Memory B cell (primary cell): ENCODE data around the gene LRCH1.

Experiments
- ATAC-seq: fragments of 150-1000 bp; cut with Tn5 transposase; 2 replicates; pipeline ENCODE4 v1.10.0; 2021; ENCODE audit warnings: low read depth, mild to moderate bottlenecking, moderate library complexity
- DNase-seq, 2 donors: peaks; one replicate each; pipeline ENCODE4 v3.0.0; 2022; ENCODE audit warnings: low spot score in 2 of 2
- H3K27ac Mint-ChIP-seq: one replicate; pipeline ENCODE4 v1.8.0; 2022; ENCODE audit warnings: mild to moderate bottlenecking, moderate library complexity, mixed read lengths
- H3K27me3 Mint-ChIP-seq: one replicate; pipeline ENCODE4 v1.8.0; 2022; ENCODE audit warnings: mixed read lengths
- H3K36me3 Mint-ChIP-seq: one replicate; pipeline ENCODE4 v1.8.0; 2022; ENCODE audit warnings: mild to moderate bottlenecking, mixed read lengths
- H3K4me1 Mint-ChIP-seq: one replicate; pipeline ENCODE4 v1.8.0; 2022; ENCODE audit warnings: mixed read lengths
- H3K4me3 Mint-ChIP-seq: one replicate; pipeline ENCODE4 v1.8.0; 2022; ENCODE audit warnings: mild to moderate bottlenecking, moderate library complexity, mixed read lengths
- H3K9me3 Mint-ChIP-seq: one replicate; pipeline ENCODE4 v1.8.0; 2022; ENCODE audit warnings: mixed read lengths

The LRCH1 gene

DNA sequence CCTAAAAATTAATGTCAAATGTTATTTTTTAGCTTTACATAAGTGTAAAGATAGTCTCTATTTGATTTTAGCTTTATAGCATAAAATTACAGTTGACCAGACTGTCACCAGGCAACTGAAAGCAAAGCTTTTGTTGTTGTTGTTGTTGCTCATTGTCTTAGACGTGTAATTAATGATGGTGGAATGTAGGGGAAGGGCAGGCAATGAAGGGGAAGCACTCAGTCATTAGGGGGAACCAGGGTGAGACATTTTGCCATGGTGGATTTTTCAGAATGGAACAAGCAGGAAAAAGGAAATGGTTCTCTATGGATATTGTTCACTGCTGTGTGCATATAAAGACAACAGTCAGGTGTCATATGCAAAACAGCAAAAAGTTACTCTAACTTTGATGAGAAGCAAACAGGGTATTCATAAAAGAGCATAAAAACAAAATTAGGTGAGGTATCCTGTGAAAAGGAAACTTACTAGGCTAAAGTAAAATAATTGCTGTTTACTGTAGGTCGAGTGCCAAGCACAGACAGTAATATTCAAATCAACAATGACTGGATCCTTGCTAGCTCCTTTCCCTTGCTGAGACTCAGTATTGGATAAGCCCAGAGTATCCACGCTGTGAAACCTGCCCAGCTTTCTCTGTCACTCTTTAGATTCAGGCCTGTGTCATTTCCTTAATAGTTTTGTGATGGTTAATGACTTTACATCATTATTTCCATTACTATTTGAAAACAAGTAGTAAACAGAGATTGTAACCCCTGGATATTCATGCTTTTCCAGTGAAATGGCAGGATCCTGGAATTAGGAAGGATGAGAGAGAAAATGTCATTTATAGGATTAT, 110.5 kb downstream of the LRCH1 start:
- H3K27ac Mint-ChIP-seq = peak overlapping the region; percentile 91
- no peaks in the 10 kb centered on the region for H3K9me3 Mint-ChIP-seq
- H3K4me1 Mint-ChIP-seq = peaks cover 40% of the 10 kb centered on the region
- ATAC-seq (peak; percentile 37), DNase-seq (no peak)
- peaks cover 5% of the 10 kb centered on the region for H3K36me3 Mint-ChIP-seq
- no peaks in the 10 kb centered on the region for H3K27me3 Mint-ChIP-seq
- no peak overlapping the region for H3K4me3 Mint-ChIP-seq

DNA sequence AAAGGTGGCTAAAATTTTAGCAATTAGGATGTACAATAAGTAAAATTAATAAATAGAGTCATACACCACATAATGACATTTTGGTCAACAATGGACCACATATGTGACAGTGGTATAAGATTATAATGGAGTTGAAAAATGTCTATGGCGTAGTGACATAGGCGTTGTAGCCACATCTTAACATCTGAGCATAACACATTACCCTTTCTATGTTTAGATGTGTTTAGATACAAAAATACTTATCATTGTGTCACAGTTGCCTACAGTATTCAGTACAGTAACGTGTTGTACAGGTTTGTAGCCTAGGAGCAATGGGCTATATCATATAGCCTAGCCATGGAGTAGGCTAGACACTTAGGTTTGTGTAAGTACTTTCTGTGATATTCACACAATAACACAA, 111.2 kb downstream of the LRCH1 start:
- Mint-ChIP-seq H3K36me3 (peaks cover 8% of the 10 kb centered on the region), H3K4me3 (no peak overlapping the region), H3K27ac (peak overlapping the region; percentile 98), H3K9me3 (no peaks in the 10 kb centered on the region), H3K27me3 (no peaks in the 10 kb centered on the region), H3K4me1 (peaks cover 44% of the 10 kb centered on the region)
- no peak for DNase-seq
- no peak for ATAC-seq

DNA sequence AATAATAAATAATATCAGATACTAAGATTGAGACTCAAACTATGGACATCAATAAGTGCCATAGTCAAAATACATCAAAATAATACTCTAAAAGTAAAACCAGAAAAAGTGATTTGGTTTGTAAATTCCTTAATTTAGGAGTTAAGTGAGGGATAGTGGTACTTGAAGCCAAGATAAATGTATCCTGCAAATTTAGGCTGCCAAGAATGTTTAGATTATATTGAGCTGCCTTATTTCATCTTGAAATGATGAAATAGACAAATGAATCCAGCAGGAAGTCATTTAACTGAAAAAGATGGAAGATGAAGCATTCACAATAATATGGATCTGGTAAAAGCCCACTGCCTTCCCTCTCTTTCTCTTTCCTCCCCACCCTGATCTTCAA, 112.3 kb downstream of the LRCH1 start:
- ATAC-seq = no peak
- Mint-ChIP-seq H3K4me1 (peaks cover 44% of the 10 kb centered on the region), H3K36me3 (peaks cover 6% of the 10 kb centered on the region), H3K27ac (peak overlapping the region; percentile 98), H3K4me3 (peak overlapping the region; percentile 41), H3K9me3 (no peaks in the 10 kb centered on the region), H3K27me3 (no peaks in the 10 kb centered on the region)
- DNase-seq = no peak

GRCh38 chr13:46665633-46666482, 112.9 kb downstream of the LRCH1 start:
- H3K9me3 Mint-ChIP-seq = no peaks in the 10 kb centered on the region
- peak overlapping the region; percentile 98 for H3K27ac Mint-ChIP-seq
- peaks cover 3% of the 10 kb centered on the region for H3K36me3 Mint-ChIP-seq
- no peaks in the 10 kb centered on the region for H3K27me3 Mint-ChIP-seq
- peak overlapping the region; percentile 41 for H3K4me3 Mint-ChIP-seq
- peaks cover 39% of the 10 kb centered on the region for H3K4me1 Mint-ChIP-seq
- DNase-seq = no peak
- ATAC-seq = no peak

GRCh38 chr13:46666727-46667456, 113.9 kb downstream of the LRCH1 start:
- Mint-ChIP-seq H3K27me3 (no peaks in the 10 kb centered on the region), H3K27ac (peak overlapping the region; percentile 98), H3K4me3 (peak overlapping the region; percentile 83), H3K9me3 (no peaks in the 10 kb centered on the region), H3K4me1 (peaks cover 43% of the 10 kb centered on the region), H3K36me3 (peaks cover 5% of the 10 kb centered on the region)
- ATAC-seq = peak; percentile 75
- DNase-seq = peak in 1 of 2 donors; percentile 26

DNA sequence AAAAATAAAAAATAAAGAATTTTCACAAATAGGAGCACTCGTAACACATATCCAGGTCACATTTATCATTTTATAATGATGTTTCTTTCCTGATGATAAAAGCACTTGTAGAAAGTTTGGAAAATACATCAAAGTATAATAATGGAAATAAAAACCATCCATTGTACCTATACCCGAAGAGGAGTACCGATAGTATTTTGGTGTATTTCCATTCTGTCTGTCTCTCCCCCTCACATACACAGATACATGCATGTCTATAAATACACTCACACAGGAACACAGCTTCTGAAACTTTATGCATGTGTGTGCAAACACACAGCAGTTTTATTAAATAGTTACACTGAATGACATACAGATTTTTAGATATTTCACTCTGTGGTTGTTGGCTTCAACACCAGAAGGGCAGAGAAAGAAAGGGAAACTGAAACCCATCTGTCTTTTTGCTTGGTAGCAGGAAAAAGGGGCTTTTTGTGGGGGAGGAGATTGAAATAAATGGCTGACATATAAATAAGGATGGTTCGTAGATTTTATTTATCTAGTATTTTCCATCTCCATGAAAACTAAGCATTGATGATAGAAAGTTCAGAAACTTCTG, 114.8 kb downstream of the LRCH1 start:
- Mint-ChIP-seq H3K4me3 (peak overlapping the region; percentile 78), H3K9me3 (no peaks in the 10 kb centered on the region), H3K27ac (peak overlapping the region; percentile 98), H3K36me3 (peaks cover 7% of the 10 kb centered on the region), H3K4me1 (peaks cover 38% of the 10 kb centered on the region), H3K27me3 (no peaks in the 10 kb centered on the region)
- DNase-seq (peak in 1 of 2 donors; percentile 48), ATAC-seq (peak; percentile 73)

- peak overlapping the region; percentile 78 for H3K4me3 Mint-ChIP-seq
- H3K27me3 Mint-ChIP-seq = no peaks in the 10 kb centered on the region
- ATAC-seq (peak; percentile 18), DNase-seq (no peak)
- peaks cover 7% of the 10 kb centered on the region for H3K36me3 Mint-ChIP-seq
- peak overlapping the region; percentile 98 for H3K27ac Mint-ChIP-seq
- H3K9me3 Mint-ChIP-seq = no peaks in the 10 kb centered on the region
- peaks cover 34% of the 10 kb centered on the region for H3K4me1 Mint-ChIP-seq
These were observed 115.3 kb downstream of the LRCH1 start for GRCh38 chr13:46668302-46668720.

GRCh38 chr13:46668931-46669525, 116.1 kb downstream of the LRCH1 start:
- Mint-ChIP-seq H3K36me3 (peaks cover 7% of the 10 kb centered on the region), H3K27ac (peak overlapping the region; percentile 98), H3K27me3 (no peaks in the 10 kb centered on the region), H3K4me3 (peak overlapping the region; percentile 78), H3K4me1 (peaks cover 32% of the 10 kb centered on the region), H3K9me3 (no peaks in the 10 kb centered on the region)
- DNase-seq (no peak), ATAC-seq (no peak)

DNA sequence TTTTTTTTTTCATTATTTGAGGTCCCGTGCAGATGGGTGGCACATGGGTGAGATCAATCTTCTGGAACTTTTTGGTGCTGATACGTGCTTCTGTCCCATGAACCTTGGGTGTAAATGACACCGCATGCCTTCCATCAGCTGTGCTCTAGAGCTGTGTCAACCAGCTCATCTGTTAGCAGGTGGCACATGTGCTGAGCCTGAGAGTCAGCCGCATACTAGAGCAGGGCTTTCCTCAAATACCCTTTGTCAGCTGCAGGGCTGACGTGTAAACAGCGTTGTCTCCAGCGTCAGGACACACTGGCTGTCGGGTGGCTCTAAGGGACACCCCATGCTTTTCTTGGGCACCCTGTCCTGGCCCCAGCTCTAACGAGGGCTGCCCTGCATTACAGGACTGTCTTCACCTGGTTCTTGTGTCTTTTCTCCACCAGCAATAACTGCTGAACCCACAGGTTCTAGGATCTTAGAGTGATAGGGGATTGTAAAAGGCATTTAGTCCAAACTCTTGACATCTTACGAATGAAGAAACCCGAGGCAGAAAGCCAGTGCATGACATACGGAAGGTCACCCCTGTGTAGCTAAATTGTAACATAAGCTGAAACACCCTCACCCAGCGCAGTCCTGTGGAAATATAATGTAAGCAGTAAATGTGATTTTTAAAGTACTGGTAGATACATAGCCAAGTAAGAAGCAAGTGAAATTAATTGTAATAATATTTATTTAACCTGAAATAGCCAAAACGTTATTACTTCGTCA, 119.5 kb downstream of the LRCH1 start:
- H3K4me1 Mint-ChIP-seq = peaks cover 17% of the 10 kb centered on the region
- ATAC-seq (no peak), DNase-seq (no peak)
- H3K36me3 Mint-ChIP-seq = peaks cover 7% of the 10 kb centered on the region
- no peaks in the 10 kb centered on the region for H3K27me3 Mint-ChIP-seq
- H3K4me3 Mint-ChIP-seq = no peak overlapping the region
- H3K9me3 Mint-ChIP-seq = no peaks in the 10 kb centered on the region
- peak overlapping the region; percentile 79 for H3K27ac Mint-ChIP-seq

DNA sequence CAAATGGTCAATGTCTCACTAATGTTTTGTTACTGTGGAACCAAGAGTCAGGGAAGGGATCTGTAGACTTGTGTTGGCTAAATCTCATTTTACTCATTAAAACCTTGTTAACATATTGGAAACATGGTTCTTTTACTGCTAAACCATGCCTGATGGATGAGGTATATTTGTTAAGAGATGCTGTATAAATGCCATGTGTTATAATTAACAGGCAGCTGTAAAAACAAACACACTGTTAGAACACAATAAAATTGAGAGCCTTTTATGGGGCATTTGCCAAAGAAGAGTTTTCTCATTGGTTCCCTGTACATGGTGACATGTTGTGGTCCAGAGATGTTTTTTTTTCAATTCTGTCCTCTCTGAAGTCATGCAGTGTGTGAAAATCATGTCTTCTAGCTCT, 122.0 kb downstream of the LRCH1 start:
- ATAC-seq (no peak), DNase-seq (no peak)
- Mint-ChIP-seq H3K27ac (no peak overlapping the region), H3K9me3 (no peaks in the 10 kb centered on the region), H3K36me3 (peaks cover 4% of the 10 kb centered on the region), H3K4me3 (no peak overlapping the region), H3K27me3 (no peaks in the 10 kb centered on the region), H3K4me1 (peaks cover 8% of the 10 kb centered on the region)

DNA sequence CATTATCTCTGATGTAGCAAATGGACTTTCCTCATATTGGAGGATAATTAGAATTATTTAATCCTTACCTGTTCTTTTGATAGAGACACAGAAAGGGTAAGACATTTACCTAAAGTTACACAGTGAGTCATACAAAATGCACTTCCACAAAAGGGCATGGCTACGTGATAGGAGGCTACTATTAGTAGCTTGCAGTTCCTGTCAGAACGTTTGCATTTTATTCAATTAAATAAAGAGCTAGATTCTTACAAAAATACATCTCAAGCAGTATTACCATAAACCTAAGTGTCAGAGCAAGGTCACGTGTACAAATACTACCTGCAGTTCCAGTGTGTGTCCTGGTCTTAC, 123.4 kb downstream of the LRCH1 start:
- peaks cover 2% of the 10 kb centered on the region for H3K36me3 Mint-ChIP-seq
- H3K9me3 Mint-ChIP-seq = no peaks in the 10 kb centered on the region
- no peak for DNase-seq
- no peak overlapping the region for H3K27ac Mint-ChIP-seq
- H3K4me1 Mint-ChIP-seq = peaks cover 4% of the 10 kb centered on the region
- no peak overlapping the region for H3K4me3 Mint-ChIP-seq
- no peak for ATAC-seq
- no peaks in the 10 kb centered on the region for H3K27me3 Mint-ChIP-seq

DNA sequence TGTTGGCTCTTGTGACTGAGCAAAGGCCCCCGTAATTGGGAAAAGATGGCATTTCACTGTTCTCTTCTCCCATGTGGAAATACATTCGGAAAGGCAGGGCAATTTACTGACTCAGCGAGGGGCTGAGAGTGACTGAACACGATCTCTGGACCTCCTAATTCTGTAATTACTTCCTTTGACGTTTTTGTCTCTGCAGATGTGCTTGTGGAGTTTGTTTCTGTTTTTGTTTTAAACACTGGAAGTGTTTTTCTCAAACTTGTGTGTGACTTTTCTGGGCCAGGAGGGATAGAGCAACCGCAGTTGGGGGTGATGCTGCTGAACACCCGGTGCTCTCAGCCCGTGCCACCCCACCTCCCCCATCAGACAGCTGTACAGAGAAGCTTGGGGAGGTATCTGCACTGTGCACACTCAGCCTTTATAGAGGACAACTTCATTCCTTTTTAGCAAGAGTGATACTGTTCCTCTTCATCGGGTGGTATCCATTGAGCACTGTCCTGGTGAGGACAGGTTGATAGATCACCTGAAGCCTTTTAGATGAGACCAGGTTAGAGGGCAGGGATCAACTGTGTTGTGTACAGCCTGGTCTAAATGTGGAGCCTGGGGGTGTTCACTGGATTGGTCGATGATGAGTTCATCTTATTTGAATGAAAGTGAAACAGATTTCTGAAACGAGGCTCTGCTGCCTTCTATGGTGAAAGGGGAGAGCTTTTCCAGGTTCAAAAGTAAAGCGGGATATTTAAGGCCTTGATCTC, 126.6 kb downstream of the LRCH1 start:
- ATAC-seq = peak; percentile 90
- no peak overlapping the region for H3K4me3 Mint-ChIP-seq
- H3K9me3 Mint-ChIP-seq = no peaks in the 10 kb centered on the region
- peak; percentile 35 to 37 for DNase-seq
- H3K4me1 Mint-ChIP-seq = peaks cover 7% of the 10 kb centered on the region
- H3K27ac Mint-ChIP-seq = no peak overlapping the region
- no peaks in the 10 kb centered on the region for H3K27me3 Mint-ChIP-seq
- H3K36me3 Mint-ChIP-seq = peaks cover 2% of the 10 kb centered on the region
